GM18858 (cell line): ENCODE measurements around the gene USP34.

Source experiments
- ATAC-seq: cut with Tn5 transposase; IDR thresholded peaks from one replicate; pipeline ENCODE4 v1.9.1; 2021; ENCODE audit not compliant: unreplicated experiment

Gene USP34

DNA sequence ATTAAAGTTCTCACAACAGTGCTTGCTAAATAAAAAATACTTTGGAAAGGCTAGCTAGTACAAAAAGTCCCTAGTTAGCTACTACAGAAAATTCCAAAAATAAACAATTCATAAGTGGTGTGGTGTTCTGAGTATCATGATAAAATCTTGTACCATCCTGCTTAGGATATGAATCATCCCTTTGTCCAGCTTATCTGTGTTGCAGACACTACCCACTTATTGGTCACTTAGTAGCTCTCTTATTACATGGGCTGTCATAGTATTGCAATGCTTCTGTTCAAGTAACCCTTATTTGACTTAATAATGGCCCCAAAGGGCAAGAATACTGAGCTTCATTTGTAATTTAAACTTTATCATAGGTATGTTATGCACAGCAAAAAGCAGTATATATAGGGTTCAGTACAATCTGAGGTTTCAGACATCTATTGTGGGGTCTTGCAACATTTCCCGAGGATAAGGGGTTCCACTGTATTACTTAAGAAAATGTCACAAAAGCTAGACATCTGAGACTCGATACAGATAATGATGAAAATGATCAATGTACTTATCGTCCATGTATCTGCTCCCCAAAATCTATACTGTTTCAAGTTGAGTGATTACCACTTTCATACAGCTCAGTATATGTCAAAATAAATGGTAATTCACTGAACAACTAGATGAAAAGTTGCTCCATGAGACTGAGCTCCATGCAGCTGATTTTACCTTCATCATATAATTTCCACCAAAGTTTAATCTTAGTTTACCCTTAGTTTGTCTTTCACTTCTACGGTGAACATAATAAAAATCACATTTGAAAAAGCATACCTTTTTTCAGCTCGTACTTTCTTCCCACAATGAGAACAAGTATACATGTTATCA lies 215.1 kb downstream of the USP34 start:
- ATAC-seq, result no peak

DNA sequence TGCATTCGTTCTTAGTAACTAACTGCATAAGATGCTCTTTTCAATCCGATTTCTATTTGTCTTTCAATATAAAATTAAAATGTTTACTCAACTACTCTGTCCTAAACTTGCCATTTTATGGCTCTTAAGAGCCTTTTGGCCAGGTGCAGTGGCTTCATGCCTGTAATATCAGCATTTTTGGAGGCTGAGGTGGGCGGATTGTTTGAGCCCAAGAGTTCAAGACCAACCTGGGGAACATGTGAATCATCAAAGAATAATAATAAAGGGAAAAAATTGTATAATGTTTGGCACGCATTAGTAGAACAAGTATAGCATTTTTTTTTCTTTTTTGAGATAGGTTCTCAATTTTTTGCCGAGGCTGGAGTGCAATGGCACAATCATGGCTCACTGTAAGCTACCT lies 216.4 kb downstream of the USP34 start:
- ATAC-seq, result no peak

DNA sequence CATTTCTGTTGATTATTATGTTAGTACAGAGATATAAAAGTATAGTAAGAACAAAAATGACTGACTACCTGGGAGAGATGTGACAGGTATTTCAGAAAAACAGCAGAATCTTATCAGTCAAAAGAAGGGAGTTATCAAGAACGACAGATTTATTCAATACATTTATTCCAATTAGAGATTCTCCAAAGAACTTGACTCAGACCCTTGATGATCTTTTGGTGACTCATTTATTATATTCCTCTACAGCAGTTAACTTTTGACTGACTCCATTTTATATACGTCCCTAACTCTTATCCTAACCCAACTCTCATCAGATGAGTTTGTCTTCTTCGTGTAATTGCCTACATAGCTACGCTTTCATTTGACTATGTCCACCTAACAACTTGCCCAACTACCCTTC lies 217.8 kb downstream of the USP34 start:
- ATAC-seq, result no peak

DNA sequence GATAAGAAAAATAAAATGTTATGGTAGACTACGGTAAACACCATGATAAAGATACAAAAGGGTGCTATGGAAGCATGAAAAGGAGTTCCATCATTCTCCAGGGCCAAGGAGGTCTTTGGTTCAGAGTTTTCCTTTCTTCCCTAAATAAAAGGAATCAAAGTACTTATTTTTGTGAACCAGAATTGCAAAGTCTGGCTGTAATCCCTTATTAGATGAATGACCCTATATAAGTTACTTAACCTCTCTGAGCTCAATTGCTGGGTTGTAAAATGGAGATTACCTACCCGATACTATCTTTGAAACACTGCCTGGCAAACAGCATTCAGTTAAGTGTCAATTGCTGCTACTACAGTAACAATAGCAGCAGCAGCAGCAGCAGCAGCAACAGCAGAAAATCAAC lies 218.9 kb downstream of the USP34 start:
- ATAC-seq, result no peak

DNA sequence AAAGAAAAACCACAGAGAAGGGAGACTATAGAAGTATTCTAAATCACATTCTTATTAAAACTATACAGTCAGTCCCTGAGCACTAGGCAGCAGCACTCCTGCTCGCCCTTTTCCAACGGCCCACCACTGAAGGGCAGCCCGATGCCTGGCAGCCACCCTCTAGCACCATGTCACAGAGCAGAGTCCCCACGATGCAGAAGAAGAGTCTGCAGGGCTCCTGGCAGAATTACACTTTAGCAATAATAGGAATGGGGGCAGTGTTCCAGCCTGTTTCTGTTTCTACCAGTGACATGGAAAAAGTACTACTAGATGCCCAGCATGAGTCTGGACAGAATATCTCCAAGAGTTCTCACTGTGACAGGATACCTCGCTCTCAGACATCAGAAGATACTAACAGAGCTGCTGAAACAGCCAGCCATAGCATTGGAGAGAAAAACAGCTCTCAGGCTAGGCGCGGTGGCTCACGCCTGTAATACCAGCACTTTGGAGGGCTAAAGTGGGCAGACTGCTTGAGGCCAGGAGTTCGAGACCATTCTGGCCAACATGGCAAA lies 221.3 kb downstream of the USP34 start:
- no peak for ATAC-seq

DNA sequence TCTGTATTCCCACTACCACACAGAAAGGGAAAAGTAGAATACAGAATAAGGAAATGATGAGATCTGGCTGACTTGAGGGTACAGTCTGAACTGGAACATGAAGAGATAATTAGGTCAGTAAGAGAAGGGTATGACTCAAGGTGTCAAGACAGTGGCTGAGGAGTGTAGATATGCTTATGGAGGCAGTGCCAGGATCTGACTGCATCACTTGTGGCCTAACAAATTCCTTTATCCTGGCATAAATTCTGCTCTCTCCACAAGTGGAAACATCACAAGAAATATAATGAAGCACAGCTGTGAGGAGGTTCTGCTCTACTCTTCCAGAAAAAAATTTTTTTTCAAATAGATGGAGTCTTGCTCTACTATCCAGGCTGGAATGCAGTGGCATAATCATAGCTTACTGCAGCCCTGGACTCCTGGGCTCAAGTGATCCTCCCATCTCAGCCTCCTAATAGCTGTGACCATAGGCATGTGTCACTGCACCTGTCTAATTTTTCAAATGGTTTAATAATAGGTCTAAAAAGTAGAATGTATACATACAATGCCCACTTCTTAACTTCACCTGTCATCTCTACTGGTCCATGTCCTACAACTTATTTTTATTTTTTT lies 223.6 kb downstream of the USP34 start:
- no peak for ATAC-seq

DNA sequence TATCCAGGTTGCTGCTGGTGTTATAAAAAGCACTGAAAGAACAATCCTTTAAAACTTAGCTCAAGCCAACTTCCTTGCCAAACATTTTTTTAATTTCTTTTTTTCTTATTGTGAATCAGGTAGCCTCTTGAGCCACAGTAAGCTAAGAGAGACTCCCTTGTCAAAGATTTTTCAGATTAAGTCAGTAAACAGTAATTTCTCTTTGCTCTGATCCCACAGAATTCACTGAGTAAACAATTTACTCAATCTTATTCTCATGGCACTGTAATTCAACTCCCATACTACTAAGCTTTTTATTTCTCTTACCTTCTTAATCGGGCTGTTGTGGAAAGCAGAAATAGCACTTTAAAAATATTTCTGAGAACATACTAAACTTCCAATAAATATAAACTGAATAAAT lies 226.2 kb downstream of the USP34 start:
- no peak for ATAC-seq

DNA sequence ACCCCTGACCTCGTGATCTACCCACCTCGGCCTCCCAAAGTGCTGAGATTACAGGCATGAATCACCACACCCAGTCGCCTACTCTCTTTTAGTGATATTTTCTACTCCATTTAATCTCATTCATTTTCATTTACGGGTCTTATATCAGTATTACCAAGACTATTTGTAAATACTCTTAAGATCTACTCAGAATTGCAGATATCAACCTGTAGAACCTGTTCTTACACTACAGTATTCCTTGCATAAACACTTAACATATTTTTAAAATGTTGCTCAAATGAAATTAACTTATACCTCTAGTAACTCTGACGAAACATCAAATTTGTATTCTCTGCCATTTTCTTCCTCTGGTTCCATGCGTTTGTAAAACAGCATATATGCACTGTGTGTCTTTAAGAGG lies 229.6 kb downstream of the USP34 start:
- no peak for ATAC-seq

DNA sequence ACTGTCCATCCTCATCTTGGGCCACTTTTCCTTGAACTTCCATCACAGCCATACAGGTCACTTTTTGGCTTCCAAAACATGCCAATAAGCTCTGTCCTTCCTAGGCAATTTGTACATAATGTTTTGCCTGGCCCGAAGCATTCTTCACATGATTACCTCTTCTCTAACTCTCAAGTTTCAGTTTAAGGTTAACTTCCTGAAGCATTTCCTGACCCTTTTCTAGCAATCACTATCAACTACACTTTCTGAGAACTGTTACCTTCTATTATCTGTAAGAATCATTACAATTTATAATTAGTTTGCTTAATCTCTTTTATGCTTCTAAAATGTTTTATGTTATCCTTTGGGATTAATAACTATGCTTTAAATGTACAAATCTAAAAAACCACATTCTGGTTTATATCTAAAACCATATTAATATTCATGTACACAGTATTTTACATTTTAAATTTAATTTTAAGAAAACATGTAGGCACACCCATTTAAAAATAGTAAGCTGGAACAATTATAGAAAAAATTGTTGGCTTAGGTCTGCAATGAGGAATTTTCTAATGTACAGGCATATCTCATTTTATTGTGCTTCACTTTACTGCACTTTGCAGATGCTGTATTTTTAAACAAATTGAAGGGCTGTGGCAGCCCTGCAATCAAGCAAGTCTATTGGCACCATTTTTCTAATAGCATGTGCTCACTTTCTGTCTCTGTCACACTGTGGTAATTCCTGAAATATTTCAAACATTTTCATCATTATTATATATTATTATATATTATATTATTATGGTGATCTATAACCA lies 232.5 kb downstream of the USP34 start:
- ATAC-seq, result no peak

DNA sequence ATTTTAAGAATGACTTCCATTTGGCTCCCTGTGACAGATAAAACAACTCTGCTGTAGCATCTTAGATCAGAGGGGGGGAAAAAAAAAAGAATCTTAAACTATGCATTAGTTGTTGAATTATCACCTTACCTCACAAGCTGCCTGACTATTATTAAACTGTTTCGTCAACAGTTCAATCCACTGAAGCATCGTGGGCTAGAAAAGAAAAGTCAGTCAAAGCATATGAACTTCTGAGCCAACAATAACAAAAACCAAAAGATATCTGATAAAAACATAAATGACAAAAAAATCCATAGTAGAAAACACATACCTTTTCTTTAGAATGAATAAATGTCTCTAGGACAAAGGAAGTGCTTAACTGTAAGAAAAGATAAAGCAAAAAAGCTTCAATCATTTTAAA lies 235.2 kb downstream of the USP34 start:
- no peak for ATAC-seq

DNA sequence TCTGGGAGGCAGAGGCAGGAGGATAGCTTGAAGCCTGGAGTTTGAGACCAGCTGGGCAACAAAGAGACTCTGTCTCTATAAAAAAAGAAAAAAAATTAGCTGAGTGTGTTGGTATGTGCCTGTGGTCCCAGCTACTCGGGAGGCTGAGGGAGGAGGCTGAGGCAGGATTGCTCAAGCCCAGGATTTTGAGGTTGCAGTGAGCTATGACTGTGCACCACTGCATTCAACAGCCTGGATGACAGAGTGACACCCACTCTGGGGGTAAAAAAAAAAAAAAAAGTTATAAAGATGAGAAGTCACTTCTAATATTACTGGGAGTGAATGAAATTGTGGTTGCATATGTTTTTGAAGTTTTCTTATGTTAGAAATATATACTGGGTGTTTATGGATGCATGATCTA lies 237.3 kb downstream of the USP34 start:
- ATAC-seq, result no peak

DNA sequence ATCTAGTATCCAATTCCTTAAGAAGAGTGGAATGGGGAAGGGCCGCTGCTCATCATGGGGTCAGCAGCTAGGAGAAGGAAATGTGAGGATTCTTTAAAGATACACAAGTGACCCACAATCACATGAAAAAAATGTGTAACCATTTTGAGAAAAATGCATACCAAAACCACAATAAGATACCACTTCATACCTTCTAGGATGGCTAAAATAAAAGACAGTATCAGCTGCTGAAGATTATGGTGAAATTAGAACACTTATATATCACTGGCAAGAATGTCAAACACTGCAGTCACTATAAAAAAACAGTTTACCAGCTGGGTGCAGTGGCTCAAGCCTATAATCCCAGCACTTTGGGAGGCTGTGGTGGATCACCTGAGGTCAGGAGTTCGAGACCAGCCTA lies 241.0 kb downstream of the USP34 start:
- ATAC-seq, result no peak

DNA sequence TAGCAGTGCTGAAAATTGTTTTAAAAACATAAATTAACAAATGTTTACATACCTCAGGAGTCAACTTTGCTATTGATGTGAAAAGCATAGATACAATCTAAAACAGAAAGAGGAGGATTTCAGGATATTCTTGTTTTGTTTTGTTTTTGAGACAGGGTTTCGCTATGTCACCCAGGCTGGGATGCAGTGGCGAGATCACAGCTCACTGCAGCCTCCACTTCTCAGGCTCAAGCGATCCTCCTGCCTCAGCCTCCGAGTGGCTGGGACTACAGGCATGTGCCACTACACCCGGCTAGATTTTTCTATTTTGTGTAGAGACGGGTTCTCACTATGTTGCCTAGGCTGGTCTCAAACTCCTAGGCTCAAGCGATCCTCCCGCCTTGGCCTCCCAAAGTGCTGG lies 248.3 kb downstream of the USP34 start:
- no peak for ATAC-seq

DNA sequence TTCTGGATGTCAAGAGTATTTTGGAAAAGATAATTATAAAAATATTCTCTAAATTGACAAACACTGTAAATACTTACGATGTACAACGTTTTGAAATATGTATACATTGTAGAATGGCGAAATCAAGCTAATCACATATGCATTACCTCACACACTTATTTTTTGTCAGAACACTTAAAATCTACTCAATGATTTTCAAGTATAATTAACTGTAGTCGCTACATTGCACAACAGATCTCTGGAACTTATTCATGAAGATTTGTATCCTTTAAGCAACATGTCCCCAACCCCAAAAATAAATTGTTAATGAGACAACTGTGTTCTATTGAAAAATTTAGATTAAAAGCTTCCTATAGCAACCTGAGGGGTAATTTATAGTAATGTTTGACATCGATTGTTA lies 249.1 kb downstream of the USP34 start:
- ATAC-seq, result no peak

DNA sequence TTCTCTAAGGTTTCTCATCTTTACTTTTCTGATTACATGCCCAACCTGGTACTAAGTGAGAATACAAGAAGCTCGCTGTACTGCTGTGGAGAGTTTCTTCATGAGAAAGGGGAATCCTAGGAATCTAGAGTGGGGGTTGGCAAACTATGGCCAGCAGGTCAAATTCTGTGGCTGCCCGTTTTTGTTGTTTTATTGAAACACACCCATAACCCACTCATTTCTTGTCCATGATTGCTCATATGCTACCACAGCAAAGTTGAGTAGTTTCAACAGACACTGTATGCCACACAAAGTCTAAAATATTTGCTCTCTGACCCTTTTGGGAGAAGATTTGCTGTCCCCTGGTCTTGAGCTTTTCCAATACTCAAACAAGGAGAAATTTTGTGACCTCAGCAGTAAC lies 250.1 kb downstream of the USP34 start:
- ATAC-seq, result no peak

DNA sequence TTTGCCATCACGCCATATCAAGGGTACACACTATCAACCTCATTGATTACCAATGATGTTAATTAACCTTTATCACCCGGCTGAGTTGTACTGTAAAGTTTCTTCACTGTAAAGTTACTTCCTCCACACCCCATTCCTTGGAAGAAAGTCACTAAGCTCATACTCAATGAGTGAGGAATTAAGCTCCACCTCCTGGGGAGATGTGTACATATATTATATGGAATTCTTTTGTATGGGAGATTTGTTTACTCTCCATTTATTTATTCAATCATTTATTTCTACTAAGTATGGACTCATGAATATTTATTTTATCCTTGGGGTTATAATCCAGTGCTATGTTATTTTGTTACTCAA lies 252.1 kb downstream of the USP34 start:
- no peak for ATAC-seq

DNA sequence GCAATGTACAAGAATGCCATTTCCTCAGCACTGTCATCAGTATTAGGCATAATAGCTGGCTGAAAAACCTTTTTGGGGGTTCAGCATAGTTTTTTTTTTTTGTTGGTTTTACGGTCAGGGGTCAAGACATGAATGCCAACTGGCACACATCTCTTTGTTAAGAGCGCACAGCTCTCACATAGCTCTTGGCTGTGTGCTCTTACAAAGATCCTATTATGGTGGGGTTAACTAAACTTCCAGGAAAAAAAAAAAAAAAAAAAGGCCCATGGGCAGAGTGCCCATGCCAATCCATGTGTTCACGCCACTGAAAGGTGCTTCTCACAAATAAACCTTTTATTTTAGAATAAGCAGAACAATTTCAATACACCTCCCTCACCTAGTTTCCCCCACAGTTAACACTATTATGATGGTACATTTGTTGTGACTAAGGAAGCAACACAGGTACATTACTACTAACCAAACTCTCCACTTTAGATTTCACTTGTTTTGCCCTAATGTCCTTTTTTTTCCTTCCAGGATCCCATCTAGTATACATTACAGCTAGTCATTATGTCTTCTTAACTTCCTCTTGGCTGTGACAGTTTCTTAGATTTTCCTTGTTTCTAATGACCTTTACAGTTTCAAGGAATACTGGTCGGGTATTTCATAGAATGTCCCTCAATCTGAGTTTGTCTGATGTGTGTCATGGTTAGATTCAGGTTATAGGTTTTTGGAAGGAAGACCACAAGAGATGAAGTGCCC lies 252.6 kb downstream of the USP34 start:
- ATAC-seq, result no peak

DNA sequence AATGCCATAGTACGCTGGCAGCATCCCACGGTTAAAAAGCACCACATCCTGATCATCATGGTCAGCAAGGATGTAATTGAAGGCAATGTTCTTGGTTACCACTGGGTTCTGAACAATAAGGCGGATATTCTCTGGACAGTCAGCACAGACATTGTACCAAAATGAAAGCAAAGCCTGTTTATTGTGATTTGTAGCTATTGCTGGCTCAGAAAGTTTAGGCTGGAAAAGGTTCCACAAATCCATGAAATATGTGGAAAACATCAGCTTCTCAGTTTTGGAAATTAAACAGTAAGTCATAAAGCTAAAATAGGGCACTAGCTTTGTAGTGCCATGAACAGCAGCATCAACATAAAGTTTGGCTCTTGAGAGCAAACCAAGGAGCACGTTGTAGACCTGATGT lies 256.7 kb downstream of the USP34 start:
- ATAC-seq, result no peak

DNA sequence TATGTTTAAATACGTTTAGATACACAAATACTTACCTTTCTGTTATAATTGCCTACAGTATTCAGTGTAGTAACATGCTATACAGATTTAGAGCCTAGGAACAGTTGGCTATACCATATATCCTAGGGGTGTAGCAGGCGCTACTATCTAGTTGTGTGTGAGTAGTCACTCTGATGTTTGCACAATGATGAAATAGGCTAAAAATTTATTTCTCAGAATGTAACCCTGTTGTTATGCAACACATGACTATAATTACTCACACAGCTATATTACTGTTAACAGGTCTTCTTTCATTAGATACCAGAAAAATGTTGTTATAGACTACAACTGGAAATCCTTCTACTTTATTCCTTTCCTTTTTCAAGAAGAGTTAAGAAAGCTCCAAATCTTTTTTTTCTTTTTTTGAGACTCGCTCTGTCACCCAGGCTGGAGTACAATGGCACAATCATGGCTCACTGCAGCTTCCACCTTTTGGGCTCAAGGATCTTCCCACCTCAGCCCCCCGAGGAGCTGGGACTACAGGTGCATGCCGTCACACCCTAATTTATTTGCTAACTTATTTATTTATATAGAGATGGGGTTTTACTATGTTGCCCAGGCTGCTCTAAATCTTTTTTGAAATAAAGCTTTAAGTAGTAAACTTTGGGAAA lies 260.4 kb downstream of the USP34 start:
- no peak for ATAC-seq

DNA sequence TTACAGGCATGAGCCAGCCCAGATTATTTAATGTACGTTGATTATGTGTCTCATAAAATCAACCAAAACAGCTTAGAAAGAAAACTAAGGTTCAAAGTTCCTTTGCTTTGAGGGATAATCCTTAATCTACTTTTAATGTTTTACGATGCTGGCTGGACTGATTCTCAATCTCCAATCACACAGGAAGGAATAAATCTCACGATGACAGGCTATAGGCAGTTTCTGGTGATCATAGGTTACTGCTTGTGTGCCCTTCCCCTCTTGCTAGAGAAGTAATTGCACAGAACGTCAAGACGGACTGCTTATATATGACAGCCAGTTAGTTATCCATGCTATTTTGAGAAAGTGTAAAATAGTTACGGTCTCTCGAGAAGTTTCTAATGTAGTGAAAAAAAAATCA lies 265.8 kb downstream of the USP34 start:
- ATAC-seq, result no peak

DNA sequence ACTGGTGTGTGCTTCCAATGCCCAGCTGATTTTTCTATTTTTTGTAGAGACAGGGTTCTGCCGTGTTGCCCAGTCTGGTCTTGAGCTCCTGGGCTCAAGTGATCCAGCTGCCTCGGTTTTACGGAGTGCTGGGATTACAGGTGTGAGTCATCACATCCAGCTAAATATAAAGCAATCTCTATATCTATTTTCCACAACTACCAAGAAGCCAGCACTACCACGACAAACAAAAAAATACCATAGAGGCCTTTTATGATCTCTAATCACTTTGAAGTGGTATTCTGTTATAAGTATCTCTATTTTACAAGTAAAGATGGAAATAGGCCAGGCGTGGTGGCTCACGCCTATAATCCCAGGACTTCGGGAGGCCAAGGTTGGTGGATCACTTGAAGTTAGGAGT lies 274.2 kb downstream of the USP34 start:
- no peak for ATAC-seq
